ENCODE data around the gene TRIM41. TPM values are rescaled to one million over a fixed set of nuclear protein-coding genes. Genes with fewer than 3 reads are reported as not detected.
"Not testable (repeated sequence)": the region's sequence is repeated elsewhere in the genome, so short reads cannot be mapped to it uniquely, and the experiment has no call there.

TRIM41 gene
- total RNA-seq, 2 experiments from 2014 or later: 35.3 to 36.4 TPM

DNA sequence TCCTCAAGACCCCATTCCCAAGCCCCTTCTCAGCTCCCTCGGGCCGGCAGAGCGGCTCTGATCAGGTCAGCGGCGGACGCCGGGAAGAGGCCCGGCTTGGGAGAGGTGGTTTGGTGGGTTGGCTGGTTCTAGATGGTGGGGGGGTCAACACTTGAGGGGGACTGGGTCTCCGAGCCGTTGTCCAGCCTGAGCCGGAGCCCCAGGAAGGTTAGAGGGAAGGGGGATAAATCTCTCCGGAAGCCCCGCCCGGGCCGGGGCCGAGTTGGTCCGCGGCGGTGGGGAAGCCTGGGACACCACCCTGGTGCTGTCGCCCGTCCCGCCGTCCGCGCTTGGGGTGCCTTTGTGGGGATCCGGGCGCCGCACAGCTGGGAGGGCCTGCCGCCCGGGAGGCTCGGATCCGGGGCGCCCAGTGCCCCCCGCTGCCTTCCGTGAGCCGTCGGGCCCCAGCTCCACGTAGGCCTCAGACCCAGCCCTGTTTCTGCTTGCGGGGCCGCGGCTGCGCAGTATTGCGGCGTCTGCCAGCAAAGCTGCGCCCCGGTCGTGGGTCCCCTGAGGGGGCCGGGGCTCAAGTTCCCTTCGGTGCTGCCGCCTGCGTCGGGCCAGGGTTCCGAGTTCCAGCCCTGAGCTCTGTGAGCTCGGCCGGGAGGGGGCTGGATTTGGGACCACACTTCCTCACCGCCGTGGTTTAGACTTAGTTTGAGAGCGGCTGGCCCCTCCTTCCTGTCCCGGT is 38.4 kb downstream of the TRIM41 start:
- Mint-ChIP-seq H3K27me3 (no peaks in the 10 kb centered on the region), H3K4me3 (peak overlapping the region; percentile 96), H3K36me3 (peaks cover 18% of the 10 kb centered on the region), H3K9me3 (no peaks in the 10 kb centered on the region), H3K4me1 (ENCODE audit: low read depth) (peaks cover 31% of the 10 kb centered on the region), H3K27ac (peak overlapping the region; percentile 97)
- peak; percentile 65 for DNase-seq
- POLR2A ChIA-PET: interaction anchor here (0.7 to 3.7 kb wide), 16 partner anchors 10 to 458 kb away, joined by 3 to 60 read pairs (median 4); partner anchors contain the start of genes MGAT1, RACK1 and TRIM41
- intact Hi-C loops (cut with micrococcal nuclease): loop anchor here (1.0 kb wide), 5 partner anchors 15 to 77 kb away; partner anchors contain the start of gene TRIM41
- CTCF ChIA-PET: interaction anchor here (0.6 to 2.6 kb wide), 7 partner anchors 10 to 77 kb away, joined by 3 to 7 read pairs (median 5); no protein-coding TSS in a partner anchor

DNA sequence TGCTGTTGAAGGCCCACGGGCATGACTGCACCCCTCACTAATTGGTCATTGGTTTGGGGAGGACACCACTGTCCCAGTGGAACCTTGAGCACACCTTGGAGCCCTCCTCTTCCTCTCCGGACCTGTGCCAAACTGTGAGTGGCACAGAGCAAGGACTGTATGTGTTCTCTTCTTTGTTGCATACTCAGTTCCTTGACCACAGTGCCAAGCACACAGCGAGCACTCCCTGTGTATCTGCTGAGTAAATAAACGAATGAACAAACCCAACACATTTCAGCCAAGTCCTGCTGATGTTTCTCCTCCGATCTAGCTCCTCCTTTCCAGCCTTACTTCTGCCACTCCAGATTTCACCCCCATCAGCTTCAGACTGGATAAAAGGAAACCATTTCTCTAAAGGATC is 40.6 kb downstream of the TRIM41 start:
- POLR2A ChIA-PET: no interaction called here
- Mint-ChIP-seq H3K27me3 (no peaks in the 10 kb centered on the region), H3K4me1 (ENCODE audit: low read depth) (peaks cover 16% of the 10 kb centered on the region), H3K27ac (no peak overlapping the region), H3K4me3 (peak overlapping the region; percentile 6), H3K9me3 (no peaks in the 10 kb centered on the region), H3K36me3 (peaks cover 11% of the 10 kb centered on the region)
- CTCF ChIA-PET: no interaction called here
- no peak for DNase-seq
- intact Hi-C loops (cut with micrococcal nuclease): no loop called here

DNA sequence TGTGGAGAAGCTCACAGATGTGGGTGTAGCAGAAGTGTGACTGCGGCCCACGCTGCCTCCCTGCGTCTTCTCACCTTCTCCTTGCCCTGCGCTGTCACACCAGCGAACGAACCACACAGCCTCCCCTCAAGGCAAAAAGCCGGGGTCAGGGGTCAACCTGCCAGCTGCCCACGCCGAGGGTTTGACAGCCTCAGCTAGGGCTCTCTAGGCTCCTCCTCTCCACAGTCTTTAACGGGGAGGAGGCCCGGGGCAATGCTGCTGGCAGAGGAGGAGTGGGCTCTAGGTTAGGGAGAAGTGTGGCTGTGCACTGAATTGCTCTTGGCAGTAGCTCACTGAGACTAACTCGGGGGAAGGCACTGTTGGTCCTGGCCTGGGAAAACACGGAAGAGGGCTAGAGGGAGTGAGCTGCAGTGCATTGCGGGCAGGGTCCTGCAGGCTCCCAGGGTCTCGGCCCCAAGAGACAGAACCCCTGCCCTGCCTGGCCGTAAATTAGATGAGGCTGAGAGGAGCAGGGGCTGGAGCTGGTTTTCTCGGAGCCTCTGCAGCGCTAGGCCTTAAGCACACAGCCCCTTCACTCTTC is 42.1 kb downstream of the TRIM41 start:
- CTCF ChIA-PET: interaction anchor here (0.9 kb wide), 1 partner anchor 19 kb away, joined by 3 read pairs; no protein-coding TSS in a partner anchor
- Mint-ChIP-seq H3K9me3 (no peaks in the 10 kb centered on the region), H3K4me3 (no peak overlapping the region), H3K27me3 (no peaks in the 10 kb centered on the region), H3K36me3 (peaks cover 11% of the 10 kb centered on the region), H3K4me1 (ENCODE audit: low read depth) (peaks cover 4% of the 10 kb centered on the region), H3K27ac (no peak overlapping the region)
- DNase-seq: no peak
- POLR2A ChIA-PET: interaction anchor here (0.9 kb wide), 1 partner anchor 43 kb away, joined by 3 read pairs; no protein-coding TSS in a partner anchor
- intact Hi-C loops (cut with micrococcal nuclease): no loop called here

DNA sequence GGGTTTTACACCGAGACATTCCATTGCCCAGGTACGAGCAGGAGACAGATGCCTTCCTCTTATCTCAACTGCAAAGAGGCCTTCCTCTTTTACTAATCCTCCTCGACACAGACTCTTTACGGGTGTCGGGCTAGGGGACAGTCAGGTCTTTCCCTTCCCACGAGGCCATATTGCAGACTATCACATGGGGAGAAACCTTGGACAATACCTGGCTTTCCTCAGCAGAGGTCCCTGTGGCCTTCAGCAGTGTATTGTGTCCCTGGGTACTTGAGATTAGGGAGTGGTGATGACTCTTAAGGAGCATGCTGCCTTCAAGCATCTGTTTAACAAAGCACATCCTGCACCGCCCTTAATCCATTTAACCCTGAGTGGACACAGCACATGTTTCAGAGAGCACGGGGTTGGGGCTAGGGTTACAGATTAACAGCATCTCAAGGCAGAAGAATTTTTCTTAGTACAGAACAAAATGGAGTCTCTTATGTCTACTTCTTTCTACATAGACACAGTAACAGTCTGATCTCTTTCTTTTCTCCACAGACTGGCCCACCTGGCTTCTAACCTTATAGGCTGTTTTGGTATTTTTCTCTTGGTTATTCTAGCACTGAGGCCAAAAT is 44.3 kb downstream of the TRIM41 start:
- H3K27me3 Mint-ChIP-seq; CTCF ChIA-PET; POLR2A ChIA-PET; DNase-seq; H3K9me3 Mint-ChIP-seq; H3K36me3 Mint-ChIP-seq; H3K27ac Mint-ChIP-seq; H3K4me1 Mint-ChIP-seq (ENCODE audit: low read depth); intact Hi-C loops (cut with micrococcal nuclease); H3K4me3 Mint-ChIP-seq: not testable (repeated sequence)

DNA sequence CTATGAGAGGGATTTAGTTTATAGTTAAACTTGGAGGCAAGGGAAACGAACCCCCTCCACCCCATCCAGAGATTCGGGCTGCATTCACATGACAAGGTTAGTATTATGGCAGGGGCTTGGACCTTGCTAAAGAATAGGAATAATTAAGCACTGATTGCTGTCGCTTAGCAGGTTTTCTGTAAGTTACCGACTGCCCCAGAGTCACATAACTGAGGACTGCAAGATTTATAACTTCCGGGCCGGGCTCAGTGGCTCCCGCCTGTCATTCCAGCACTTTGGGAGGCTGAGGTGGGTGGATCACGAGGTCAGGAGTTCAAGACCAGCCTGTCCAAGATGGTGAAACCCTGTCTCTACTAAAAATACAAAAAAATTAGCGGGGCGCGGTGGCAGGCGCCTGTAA is 44.8 kb downstream of the TRIM41 start:
- H3K4me3 Mint-ChIP-seq; DNase-seq; H3K27ac Mint-ChIP-seq; POLR2A ChIA-PET; intact Hi-C loops (cut with micrococcal nuclease); H3K9me3 Mint-ChIP-seq; H3K4me1 Mint-ChIP-seq (ENCODE audit: low read depth); H3K36me3 Mint-ChIP-seq; CTCF ChIA-PET; H3K27me3 Mint-ChIP-seq: not testable (repeated sequence)

DNA sequence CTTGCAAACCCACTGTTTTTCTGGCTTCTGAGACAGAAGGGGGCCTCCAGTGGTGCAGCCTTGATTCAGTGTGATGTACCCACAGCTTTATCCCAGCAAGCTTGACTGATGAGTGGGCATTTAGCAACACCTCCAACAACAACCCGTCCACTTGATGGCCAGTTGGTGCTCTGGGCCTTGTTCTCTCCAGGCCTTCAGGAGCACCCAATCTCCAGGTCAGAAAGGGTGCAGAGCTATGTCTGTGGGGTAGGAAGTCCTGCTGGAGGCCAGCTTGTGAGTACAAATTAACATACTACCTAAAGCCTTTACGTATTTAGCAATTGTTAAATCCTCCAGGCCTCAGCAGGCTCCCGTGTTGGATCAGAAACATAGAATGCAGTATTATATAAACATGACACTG is 48.0 kb downstream of the TRIM41 start:
- Mint-ChIP-seq H3K4me1 (ENCODE audit: low read depth) (no peaks in the 10 kb centered on the region), H3K36me3 (peaks cover 1% of the 10 kb centered on the region), H3K27me3 (no peaks in the 10 kb centered on the region), H3K4me3 (no peak overlapping the region), H3K27ac (no peak overlapping the region), H3K9me3 (no peaks in the 10 kb centered on the region)
- intact Hi-C loops (cut with micrococcal nuclease): no loop called here
- CTCF ChIA-PET: no interaction called here
- POLR2A ChIA-PET: interaction anchor here (0.6 kb wide), 1 partner anchor 9 kb away, joined by 3 read pairs; no protein-coding TSS in a partner anchor
- DNase-seq: no peak

DNA sequence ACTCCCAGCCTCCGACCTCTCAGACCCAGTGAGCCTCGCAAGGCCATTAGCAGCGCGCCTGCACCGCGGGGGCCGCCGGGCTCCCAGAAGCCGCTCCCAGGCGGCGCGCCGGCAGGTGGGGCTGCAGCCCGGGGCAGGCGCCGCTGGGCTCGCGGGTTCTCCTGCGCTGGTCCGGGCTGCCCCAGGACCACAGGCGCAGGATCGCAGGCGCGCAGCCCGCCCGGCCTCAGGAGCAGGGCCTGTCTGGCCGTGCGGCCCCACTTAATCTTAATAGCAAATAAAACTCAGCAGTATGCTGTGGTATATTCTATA is 50.3 kb downstream of the TRIM41 start:
- H3K4me1 Mint-ChIP-seq (ENCODE audit: low read depth); DNase-seq; CTCF ChIA-PET; intact Hi-C loops (cut with micrococcal nuclease); H3K4me3 Mint-ChIP-seq; H3K9me3 Mint-ChIP-seq; H3K27me3 Mint-ChIP-seq; POLR2A ChIA-PET; H3K36me3 Mint-ChIP-seq; H3K27ac Mint-ChIP-seq: not testable (repeated sequence)

DNA sequence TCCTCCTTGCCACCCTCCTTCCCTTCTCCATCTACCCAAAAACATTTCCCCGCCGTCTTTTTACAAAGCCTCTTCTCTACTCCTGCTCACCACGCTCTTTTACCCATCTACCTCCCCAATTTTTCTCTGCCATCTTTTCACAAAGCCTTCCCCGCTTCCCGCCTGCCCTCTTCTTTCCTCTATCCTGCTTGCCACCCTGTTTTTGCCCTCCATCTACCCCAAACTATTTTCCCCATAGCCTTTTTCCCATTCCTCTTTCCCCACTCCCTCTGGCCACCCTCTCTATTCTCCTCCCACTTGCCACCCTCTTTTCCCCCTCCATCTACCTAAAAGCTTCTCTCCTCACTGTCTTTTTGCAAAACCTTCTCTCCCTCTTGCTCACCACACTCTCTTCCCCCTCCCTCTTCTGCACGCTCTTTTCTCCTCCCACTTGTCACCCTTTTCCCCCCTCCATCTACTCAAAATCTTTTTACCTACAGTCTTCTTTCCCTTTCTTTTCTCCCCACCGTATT is 57.2 kb downstream of the TRIM41 start:
- no peak for DNase-seq
- intact Hi-C loops (cut with micrococcal nuclease): no loop called here
- ChIA-PET POLR2A (no interaction called here), CTCF (no interaction called here)
- Mint-ChIP-seq H3K9me3 (no peaks in the 10 kb centered on the region), H3K4me1 (ENCODE audit: low read depth) (no peaks in the 10 kb centered on the region), H3K27ac (no peak overlapping the region), H3K27me3 (no peaks in the 10 kb centered on the region), H3K4me3 (no peak overlapping the region), H3K36me3 (no peaks in the 10 kb centered on the region)

DNA sequence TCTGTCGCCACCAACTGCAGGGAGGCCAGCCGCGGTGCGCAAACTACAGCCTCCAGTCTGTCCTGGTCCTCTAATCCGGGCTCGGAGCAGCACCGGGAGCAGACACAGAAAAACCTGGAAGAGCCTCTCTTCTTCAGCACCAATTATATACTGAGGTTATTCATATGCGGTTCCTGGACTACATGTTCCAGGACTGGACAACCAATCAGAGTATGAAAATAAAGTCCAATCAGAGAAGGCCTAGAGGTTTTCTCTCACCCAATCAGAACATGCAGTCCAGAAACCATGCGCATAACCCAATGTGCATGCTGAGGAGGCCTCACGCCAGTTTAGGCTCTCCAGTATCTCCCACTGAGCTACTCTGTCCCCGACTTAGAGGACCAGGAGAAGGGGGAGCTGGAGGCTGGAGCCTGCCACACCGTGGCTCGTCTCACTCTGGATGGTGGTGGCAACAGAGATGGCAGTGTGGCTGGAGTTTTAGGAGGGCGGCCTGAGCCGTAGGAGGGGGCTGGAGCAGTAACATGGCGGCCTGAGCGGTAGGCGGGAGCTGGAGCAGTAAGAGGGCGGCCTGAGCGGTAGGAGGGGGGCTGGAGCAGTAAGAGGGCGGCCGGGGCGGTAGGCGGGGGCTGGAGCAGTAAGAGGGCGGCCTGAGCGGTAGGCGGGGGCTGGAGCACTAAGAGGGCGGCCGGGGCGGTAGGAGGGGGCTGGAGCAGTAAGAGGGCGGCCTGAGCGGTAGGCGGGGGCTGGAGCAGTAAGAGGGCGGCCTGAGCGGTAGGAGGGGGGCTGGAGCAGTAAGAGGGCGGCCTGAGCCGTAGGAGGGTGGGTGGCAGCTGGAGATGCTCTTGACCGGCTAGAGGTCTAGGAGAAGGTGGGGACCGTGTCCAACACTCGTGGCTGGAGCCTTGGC is 58.2 kb downstream of the TRIM41 start:
- no peaks in the 10 kb centered on the region for H3K9me3 Mint-ChIP-seq
- H3K4me1 Mint-ChIP-seq (ENCODE audit: low read depth): no peaks in the 10 kb centered on the region
- no peaks in the 10 kb centered on the region for H3K27me3 Mint-ChIP-seq
- no peak for DNase-seq
- H3K27ac Mint-ChIP-seq: no peak overlapping the region
- CTCF ChIA-PET: no interaction called here
- intact Hi-C loops (cut with micrococcal nuclease): no loop called here
- POLR2A ChIA-PET: no interaction called here
- no peaks in the 10 kb centered on the region for H3K36me3 Mint-ChIP-seq
- H3K4me3 Mint-ChIP-seq: no peak overlapping the region

DNA sequence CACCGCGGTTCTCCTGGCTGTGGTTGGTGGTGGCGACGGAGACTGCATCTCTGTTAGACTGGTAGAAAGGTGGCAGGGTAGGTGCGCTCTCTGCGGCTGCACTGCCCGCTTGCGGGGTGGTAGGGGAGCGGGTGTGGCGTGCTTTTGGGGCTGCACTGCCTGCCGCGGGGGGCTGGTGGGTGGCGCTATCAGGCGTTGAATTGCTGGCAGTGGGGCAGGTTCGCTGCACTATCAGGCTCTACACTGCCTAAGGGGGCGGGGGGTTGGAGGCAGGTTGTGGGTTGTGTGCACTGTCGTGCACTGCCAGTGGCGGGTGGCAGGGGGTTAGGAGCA is 58.9 kb downstream of the TRIM41 start:
- H3K9me3 Mint-ChIP-seq: no peaks in the 10 kb centered on the region
- intact Hi-C loops (cut with micrococcal nuclease): loop anchor here (1.0 kb wide), 1 partner anchor 100 kb away; no protein-coding TSS in a partner anchor
- no peak overlapping the region for H3K27ac Mint-ChIP-seq
- H3K27me3 Mint-ChIP-seq: no peaks in the 10 kb centered on the region
- ChIA-PET POLR2A (no interaction called here), CTCF (no interaction called here)
- no peaks in the 10 kb centered on the region for H3K36me3 Mint-ChIP-seq
- no peak overlapping the region for H3K4me3 Mint-ChIP-seq
- no peak for DNase-seq
- H3K4me1 Mint-ChIP-seq (ENCODE audit: low read depth): no peaks in the 10 kb centered on the region

DNA sequence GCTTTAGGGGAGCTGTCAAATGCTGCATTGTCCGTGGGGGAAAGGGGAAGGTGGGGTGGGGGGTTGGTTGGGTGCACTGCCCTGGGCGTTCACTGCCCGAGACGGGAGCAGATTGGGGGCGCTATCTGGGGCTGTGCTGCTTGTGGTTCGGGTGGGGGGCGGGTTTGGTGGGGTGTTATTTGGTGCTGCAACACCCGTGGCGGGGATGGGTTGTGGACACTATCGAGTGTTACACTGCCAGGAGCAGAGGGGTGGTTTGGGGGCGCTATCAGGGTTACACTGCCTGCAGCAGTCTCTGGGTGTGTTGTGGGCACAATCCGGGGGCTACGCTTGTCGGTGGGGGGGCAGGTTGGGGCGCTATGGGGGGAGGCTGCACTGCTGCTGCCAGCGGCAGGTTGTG is 59.3 kb downstream of the TRIM41 start:
- H3K4me3 Mint-ChIP-seq; H3K9me3 Mint-ChIP-seq; H3K27me3 Mint-ChIP-seq; POLR2A ChIA-PET; CTCF ChIA-PET; H3K27ac Mint-ChIP-seq; H3K4me1 Mint-ChIP-seq (ENCODE audit: low read depth); DNase-seq; H3K36me3 Mint-ChIP-seq: not testable (repeated sequence)
- intact Hi-C loops (cut with micrococcal nuclease): loop anchor here (1.0 kb wide), 1 partner anchor 100 kb away; no protein-coding TSS in a partner anchor

DNA sequence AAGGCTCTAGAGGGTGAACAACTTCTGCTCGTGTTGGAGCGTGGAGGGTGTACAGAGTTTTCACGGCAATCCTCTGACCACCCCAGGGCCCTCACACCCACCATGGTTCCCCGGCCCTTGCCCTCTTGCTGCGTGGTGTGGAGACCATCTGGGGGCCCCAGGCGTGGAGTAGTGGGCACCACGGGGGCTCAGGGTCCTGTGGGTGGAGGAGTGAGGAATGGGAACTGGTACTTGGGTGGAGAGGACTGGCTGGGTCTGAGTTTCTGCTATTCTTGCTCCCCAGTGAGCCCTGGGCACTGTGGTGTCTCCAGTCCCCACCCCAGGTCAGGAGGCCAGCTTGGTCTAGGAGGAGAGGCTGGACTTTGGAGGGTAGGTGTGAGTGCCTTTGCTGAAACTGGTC is 59.8 kb downstream of the TRIM41 start:
- H3K4me1 Mint-ChIP-seq (ENCODE audit: low read depth): no peaks in the 10 kb centered on the region
- no peak overlapping the region for H3K4me3 Mint-ChIP-seq
- intact Hi-C loops (cut with micrococcal nuclease): loop anchor here (1.0 kb wide), 1 partner anchor 101 kb away; no protein-coding TSS in a partner anchor
- ChIA-PET POLR2A (no interaction called here), CTCF (no interaction called here)
- no peak overlapping the region for H3K27ac Mint-ChIP-seq
- no peaks in the 10 kb centered on the region for H3K36me3 Mint-ChIP-seq
- DNase-seq: no peak
- no peaks in the 10 kb centered on the region for H3K9me3 Mint-ChIP-seq
- H3K27me3 Mint-ChIP-seq: no peaks in the 10 kb centered on the region

All from activated CD4-positive, alpha-beta memory T cell treated with anti-CD3 and anti-CD28 coated beads for 36 hours (primary cell).